Measurements from ENCODE around the gene TNNT1.

The TNNT1 gene

GRCh38 chr19:55118401-55118991 lies 30.5 kb downstream of the TNNT1 start:
- peak overlapping the region; percentile 73 for H3K4me3 ChIP-seq (ENCODE audit: low read length)
- peak; percentile 30 for DNase-seq (ENCODE audit: low read depth)
- TF ChIP-seq, protein P1, sequence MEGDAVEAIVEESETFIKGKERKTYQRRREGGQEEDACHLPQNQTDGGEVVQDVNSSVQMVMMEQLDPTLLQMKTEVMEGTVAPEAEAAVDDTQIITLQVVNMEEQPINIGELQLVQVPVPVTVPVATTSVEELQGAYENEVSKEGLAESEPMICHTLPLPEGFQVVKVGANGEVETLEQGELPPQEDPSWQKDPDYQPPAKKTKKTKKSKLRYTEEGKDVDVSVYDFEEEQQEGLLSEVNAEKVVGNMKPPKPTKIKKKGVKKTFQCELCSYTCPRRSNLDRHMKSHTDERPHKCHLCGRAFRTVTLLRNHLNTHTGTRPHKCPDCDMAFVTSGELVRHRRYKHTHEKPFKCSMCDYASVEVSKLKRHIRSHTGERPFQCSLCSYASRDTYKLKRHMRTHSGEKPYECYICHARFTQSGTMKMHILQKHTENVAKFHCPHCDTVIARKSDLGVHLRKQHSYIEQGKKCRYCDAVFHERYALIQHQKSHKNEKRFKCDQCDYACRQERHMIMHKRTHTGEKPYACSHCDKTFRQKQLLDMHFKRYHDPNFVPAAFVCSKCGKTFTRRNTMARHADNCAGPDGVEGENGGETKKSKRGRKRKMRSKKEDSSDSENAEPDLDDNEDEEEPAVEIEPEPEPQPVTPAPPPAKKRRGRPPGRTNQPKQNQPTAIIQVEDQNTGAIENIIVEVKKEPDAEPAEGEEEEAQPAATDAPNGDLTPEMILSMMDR (conservative IDR thresholded peaks at IDR 0.05; ENCODE audit: low read length) = no peak

DNA sequence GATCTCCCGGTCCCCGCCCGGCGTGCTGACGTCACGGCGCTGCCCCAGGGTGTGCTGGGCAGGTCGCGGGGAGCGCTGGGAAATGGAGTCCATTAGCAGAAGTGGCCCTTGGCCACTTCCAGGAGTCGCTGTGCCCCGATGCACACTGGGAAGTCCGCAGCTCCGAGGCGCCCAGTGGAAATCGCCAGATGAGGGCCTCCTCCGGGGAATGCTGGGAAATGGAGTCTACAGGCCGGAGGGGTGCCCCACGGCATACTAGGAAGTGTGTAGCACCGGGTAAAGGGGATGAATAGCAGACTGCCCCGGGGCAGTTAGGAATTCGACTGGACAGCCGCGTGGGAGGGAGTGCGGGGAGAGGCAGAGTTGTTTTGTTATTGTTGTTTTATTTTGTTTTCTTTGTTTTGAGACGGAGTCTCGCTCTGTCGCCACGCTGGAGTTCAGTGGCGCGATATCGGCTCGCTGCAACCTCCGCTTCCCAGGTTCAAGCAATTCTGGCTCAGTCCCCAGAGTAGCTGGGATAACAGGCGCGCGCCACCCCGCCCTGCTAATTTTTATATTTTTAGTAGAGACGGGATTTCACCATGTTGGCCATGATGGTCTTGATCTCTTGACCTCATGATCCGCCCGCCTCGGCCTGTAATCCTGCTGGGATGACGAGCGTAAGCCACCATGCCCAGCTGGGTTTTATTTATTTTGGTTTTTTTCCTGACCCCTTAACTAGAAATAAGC lies 31.2 kb downstream of the TNNT1 start:
- peak; percentile 99 for DNase-seq (ENCODE audit: low read depth)
- H3K4me3 ChIP-seq (ENCODE audit: low read length) = peak overlapping the region; percentile 73
- TF ChIP-seq, protein P1 (conservative IDR thresholded peaks at IDR 0.05; ENCODE audit: low read length) = 0 out of 2 replicates have a peak, but pooled peaks have one; percentile 3

DNA sequence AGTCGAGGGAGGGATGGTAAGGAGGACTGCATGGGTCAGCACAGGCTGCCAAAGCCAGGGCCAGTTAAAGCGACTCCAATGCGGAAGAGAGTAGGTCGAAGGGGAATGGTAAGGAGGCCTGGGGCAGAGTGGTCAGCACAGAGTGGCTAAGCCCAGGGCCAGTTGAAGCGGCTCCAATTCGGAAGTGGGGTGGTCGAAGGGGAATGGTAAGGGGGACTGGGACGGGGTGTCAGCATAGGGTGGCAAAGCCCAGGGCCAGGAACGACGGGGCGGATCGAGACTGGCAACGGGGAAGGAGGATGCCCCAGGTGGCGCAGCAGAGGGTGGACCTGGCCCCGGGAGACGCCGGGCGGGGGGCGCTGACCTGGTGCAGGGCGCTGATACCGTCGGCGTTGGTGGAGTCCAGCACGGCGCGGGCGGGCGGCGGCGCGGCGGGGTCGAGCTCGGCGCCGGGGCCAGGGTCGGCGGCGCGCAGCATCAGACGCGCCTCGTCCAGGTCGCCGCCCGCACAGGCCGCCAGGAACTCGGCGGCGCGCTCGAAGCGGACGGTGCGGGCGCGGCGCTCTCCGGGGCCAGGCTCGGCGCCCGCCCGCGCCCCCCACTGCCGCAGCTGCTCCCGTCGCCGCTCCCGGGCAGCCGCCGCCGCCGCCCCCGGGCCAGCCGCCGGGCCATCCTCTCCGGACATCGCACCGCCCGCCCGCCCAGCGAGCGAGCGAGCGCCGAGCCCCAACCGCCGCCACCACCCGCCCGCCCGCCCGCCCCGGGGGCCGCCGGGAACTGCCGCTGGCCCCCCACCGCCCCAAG lies 31.9 kb downstream of the TNNT1 start, which contains the start of gene PPP1R12C:
Gene PPP1R12C, minus strand, starts transcription at position 779 of the 804 bp plus-strand sequence. Its CDS starts 94 bp downstream, at position 685.
- TF ChIP-seq, protein P1 (conservative IDR thresholded peaks at IDR 0.05; ENCODE audit: low read length) = no peak
- DNase-seq (ENCODE audit: low read depth) = no peak
- H3K4me3 ChIP-seq (ENCODE audit: low read length) = peak within 1 kb of the TSS; percentile 95

- peak; percentile 65 for DNase-seq (ENCODE audit: low read depth)
- peak overlapping the region; percentile 95 for H3K4me3 ChIP-seq (ENCODE audit: low read length)
- TF ChIP-seq, protein P1 (conservative IDR thresholded peaks at IDR 0.05; ENCODE audit: low read length) = peak; percentile 14
These were observed 32.7 kb downstream of the TNNT1 start for GRCh38 chr19:55116232-55116858.

GRCh38 chr19:55115446-55116065 lies 33.5 kb downstream of the TNNT1 start:
- peak overlapping the region; percentile 95 for H3K4me3 ChIP-seq (ENCODE audit: low read length)
- TF ChIP-seq, protein P1 (conservative IDR thresholded peaks at IDR 0.05; ENCODE audit: low read length) = no peak
- no peak for DNase-seq (ENCODE audit: low read depth)

DNA sequence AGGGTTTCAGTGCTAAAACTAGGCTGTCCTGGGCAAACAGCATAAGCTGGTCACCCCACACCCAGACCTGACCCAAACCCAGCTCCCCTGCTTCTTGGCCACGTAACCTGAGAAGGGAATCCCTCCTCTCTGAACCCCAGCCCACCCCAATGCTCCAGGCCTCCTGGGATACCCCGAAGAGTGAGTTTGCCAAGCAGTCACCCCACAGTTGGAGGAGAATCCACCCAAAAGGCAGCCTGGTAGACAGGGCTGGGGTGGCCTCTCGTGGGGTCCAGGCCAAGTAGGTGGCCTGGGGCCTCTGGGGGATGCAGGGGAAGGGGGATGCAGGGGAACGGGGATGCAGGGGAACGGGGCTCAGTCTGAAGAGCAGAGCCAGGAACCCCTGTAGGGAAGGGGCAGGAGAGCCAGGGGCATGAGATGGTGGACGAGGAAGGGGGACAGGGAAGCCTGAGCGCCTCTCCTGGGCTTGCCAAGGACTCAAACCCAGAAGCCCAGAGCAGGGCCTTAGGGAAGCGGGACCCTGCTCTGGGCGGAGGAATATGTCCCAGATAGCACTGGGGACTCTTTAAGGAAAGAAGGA lies 34.4 kb downstream of the TNNT1 start:
- DNase-seq (ENCODE audit: low read depth) = no peak
- H3K4me3 ChIP-seq (ENCODE audit: low read length) = no peak overlapping the region
- TF ChIP-seq, protein P1 (conservative IDR thresholded peaks at IDR 0.05; ENCODE audit: low read length) = no peak
